Kidney glomerular epithelial cell (primary cell): ENCODE results near the gene ARFIP1.
"Not testable (repeated sequence)": the region's sequence is repeated elsewhere in the genome, so short reads cannot be mapped to it uniquely, and the experiment has no call there.

Experiments used
- DNase-seq: peaks from one replicate; lab custom pipeline; 2025; lab: John Stamatoyannopoulos, UW

Gene ARFIP1

DNA sequence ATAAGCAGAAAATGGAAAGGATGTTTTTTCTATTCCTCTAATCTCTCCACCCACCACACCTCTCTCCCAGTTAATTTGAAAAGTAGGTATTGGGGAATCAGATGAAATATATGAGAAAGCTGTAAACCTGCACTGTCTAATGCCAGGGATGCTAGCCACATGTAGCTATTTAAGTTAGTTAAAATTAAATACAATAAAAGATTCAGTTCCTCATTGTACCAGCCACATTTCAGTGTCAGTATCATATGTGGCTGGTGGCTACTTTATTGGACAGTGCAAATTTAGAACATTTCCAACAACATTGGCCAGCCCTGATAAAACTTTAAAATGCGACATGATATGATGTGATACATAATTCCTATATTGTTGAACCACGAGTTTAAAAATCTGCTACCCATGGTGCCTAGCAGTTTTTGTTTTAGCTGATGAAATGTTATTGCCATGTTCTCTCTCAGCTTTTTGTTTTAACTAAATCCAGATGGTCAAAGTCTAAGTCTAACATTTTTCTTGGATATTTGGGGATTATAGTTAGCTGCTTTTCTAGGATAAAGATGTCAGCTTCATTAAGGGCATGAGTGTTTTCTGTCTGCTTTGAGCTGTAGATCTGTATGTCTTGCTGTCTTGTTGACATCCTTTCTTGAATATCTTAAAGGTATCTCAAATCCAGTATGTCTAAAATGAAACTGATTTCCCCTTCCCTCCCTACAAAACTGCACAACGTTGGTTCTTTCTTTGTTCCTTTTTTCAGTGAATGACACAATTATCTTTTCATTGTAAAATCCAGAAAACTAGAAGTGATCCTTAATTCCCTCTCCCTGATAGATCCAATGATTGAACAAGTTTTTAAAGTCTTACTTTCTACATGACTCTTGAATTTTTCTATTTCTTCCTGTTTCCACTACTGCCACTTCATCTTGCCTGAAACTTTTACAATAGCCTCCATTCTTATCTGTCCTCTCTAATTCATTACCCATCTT is 6.2 kb downstream of the ARFIP1 start:
- DNase-seq = no peak

DNA sequence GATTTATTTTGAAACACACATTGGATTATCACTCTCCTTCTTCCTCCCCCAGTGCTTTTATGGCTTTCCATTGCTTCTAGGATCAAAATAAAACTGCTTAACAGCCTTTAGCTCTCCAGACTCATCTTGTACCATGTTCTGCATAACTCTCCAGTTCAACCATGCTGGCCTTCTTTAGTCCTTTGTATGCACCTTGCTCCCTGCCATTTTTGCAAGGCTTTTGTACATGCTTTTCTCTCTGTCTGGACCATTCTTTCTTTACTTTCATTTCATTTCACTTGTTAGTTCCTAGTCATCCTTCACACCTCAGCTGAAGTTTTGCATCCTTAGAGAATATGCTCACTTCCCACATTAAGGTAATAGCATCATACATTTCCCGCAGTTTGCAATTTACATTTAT is 6.9 kb downstream of the ARFIP1 start:
- DNase-seq = no peak

DNA sequence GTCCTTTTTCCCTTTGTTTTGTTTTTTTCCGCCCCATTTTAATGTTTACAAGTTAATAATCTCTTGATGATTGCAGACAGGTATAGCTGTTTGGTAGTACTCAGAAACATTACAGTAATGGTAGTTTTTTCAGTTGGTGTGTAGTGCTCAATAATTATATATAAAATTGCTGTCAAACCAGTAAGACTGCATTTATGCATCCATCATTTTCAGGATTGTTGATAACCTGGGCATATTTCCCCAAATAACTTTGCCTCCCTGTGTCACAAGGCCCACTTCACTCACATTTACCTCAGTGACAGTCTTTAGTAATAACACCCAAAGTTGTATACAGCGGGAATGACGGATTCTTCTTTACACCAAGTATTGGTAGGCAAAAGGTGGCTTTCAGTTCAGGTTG is 16.1 kb downstream of the ARFIP1 start:
- no peak for DNase-seq

DNA sequence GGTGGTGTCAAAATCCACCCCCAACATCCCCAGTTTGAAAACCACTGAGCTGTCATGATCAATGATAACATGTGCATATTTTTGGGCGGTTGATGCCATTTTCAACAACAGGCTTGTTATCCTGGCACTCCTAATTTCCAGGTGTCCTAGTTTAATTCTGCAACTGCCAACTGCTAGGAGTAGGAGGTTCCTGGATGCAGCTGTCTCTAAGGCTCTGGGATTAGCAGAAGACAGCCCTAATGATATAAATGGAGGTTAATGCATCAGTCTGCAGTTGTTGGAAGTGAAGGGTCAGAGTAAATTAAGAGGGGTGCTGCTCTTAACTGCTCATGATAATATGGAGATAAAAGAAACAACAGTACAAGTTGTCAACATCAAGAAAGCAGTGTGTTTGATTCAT is 23.8 kb downstream of the ARFIP1 start:
- DNase-seq = no peak

DNA sequence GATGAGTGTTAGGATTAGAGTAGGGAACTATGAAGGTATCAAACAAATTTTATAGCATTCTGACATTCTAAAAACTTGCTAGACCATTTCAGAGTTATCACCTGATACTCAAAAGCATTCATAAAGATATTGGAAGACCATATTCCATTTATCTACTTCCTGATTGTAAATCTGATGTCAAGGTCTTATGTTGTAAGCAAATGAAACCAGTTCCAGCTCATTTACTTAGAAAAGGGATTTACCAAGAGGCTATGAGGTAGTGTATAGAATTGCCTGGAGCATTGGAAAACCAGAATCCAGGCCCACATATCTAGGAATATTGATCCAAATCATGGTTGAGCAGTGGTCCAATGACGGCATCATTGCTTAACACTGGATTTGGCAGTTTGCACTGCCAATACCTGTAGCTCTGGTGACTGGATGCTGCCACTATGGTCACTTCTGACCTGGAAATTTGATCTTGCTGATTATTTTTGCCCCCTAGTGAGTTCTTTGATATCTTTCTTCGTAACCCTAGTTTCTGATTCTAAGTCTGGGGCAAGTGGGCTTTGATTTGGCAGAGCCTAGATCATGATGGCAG is 25.4 kb downstream of the ARFIP1 start:
- no peak for DNase-seq

DNA sequence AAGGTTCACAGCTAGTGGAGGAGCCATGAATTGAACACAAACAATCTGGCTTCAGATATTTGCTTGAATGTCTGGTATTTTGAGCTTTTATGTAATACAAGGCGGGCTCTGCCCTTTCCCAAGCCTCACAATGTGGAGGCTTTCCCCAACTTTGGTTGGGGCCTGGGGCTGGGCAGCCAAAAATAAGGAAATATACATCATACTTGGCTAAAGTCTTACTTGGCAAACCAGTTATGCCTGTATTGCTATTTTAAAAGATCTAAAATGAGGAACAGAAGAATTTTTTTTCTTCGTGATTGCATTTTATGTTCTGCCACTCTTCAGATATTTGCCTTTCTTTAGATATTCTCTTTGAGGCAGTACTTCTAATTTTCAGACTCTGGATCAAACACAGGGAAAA is 26.1 kb downstream of the ARFIP1 start:
- no peak for DNase-seq

DNA sequence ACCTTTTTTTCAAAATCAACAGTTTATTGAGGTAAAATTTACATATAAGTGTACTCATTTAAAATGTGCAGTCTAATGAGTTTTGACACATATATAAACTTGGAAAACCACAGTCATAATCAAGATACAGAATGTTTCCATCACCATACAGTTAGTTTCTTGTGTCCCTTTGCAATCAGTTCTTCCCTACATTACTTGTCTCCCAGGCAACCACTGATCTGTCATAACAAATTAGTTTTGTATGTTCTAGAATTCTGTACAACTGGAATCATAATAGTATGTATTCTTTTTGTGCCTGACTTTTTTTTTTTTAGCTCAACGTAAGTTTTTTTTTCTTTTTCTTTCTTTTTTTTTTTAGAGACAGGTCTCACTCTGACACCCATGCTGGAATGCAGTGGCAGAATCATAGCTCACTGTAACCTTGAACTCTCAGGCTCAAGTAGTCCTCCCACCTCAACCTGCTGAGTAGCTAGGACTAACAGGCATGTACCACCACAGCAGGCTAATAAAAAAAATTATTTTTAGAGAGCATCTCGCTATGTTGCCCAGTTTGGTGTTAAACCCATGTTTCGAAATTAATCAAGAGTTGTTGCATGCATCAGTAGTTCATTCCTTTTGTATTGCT is 26.9 kb downstream of the ARFIP1 start:
- DNase-seq = no peak

DNA sequence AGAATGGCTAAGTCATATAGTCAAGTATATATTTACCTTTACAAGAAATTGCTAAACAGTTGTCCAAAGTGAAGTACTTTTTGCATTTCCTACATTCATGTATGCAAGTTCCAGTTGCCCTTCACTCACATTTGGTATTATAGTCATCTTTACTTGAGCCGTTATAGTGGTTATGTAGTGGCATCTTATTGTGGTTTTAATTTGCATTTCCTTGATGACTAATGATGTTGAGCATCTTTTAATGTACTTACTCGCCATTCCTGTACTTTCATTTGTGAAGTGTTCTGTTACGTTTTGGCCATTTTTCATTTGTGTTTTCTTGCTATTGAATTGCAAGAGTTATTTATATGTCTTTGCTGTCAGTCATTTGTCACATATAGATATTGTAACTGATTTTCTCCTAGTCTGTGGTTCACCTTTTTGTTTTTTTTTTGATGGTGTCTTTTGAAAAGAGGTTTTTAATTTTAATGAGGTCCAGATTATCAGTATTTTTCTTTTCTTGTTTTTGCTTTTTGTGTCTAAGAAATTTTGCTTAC is 27.6 kb downstream of the ARFIP1 start:
- no peak for DNase-seq

DNA sequence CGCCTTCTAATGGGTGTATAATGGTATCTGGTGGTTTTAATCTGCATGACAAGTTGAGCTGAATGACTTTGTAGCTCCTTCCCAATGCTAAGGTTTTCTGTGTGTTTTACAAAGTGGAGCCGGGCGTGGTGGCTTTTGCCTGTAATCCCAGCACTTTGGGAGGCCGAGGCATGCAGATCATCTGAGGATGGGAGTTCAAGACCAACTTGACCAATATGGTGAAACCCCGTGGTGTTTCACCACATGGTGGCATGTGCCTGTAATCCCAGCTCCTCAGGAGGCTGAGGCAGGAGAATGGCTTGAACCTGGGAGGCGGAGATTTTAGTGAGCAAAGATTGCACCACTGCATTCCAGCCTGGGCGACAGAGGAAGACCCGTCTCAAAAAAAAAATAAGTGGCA is 28.9 kb downstream of the ARFIP1 start:
- no peak for DNase-seq

DNA sequence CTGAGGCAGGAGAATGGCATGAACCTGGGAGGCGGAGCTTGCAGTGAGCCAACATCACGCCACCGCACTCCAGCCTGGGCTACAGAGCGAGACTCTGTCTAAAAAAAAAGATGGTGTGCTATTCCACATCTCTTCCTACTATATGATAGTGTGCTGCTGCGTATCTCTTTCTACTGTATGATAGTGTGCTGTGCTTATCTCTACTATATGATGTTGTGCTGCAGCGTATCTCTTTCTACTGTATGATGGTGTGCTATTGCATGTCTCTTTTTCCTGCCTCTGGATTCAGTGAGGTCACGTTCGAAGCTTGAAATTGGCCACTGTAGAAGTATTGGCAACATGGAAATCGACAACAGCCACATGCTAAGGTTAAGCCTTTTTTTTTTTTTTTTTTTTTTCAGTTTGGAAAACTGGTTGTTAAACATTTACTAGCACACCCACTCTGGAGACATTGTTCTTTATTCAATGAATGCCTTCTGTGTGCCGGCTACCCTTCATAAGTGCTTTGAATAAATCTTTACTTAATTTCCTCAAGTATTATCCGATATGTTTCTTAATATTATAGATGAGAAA is 31.0 kb downstream of the ARFIP1 start:
- no peak for DNase-seq

DNA sequence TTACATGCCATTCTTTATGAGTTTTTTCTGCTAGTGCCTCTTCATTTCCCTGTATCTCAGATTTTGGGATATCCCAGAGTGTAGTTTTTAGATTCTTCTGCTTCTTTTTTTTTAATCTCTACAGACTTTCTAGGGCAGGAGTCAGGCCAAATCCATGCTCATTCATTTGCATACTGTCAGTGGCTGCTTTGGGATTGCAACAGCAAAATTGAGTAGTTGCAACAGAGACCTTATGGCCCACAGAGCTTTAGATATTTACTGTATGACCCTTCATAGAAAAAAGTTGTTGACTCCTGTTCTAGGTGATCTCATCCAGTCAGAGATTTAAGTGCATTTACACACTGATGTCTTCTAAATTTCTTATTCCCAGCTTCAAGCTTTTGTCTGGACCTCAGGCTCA is 35.3 kb downstream of the ARFIP1 start:
- no peak for DNase-seq

DNA sequence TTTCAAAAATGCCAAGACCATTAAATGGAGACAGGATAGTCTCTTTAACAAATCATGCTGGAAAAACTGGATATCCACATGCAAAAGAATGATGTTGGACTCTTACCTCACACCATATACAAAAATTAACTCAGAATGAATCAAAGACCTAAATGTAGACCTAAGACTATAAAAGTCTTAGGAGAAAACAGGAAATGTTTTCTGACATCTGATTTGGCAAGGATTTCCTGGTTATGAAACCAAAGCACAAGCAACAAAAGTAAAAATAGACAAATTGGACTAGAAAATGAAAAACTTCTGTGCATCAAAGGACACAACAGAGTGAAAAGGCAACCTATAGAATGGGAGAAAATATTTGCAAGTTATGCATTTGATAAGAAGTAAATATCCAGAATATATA is 37.6 kb downstream of the ARFIP1 start:
- DNase-seq = no peak

DNA sequence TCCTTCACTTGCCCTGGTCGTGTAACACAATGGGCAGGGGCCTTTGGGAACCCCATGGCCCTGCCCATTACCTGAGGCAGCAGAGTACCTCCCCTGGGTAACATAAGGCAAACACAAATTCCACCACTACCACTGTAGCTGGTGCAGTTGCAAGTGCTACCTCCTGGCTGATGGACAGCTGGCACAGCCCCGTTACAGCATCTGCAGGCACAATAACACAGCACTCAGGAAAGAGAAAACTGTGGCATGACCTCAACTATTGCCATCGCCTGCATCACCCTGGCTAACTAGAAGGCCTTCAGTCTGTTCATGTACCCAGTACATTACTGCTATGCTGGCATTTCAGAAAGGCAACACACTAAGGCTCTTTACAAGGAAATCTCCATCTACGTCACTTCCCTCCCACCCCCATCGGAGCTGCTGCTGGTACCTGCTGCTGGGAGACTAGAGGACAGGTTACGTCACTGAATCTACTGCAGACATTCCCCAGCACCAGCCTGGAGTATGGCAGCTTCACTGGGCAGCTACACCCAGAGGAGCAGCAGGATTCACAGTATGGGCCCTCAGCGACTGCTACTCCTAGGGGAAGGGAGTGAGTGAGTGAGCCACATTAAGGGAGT is 39.4 kb downstream of the ARFIP1 start:
- DNase-seq = no peak

DNA sequence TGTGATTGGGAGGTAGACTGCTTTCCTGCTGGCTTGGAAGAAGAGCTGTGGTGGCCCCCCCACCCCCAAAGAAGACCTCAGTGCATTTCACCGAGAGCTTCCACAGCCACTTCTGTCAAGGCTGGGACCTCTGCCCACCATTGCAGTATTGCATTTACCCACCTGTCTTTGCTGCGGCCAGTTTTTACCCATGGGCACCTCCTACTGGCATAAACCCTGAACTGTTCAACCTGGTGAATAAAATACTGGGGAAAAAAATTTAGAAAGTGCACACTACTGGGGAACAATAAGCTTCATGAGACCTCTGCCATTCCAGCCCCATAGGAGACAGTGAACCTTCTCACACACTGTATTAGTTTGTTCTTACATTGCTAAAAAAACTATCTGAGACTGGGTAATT is 40.3 kb downstream of the ARFIP1 start:
- no peak for DNase-seq

DNA sequence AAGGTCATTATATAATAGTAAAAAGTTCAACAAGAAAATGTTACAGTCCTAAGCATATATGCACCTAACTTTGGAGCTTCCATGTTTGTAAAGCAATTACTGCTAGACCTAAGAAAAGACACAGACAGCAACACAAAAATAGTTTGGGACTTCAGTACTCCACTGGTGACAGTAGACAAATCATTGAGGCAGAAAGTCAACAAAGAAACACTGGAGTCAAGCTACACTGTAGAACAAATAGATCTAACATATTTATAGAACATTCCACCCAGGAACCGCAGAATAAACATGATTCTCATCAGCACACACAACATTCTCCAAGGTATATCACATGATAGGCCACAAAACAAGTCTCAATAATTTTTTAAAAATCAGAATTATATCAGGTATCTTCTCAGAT is 42.6 kb downstream of the ARFIP1 start:
- no peak for DNase-seq

DNA sequence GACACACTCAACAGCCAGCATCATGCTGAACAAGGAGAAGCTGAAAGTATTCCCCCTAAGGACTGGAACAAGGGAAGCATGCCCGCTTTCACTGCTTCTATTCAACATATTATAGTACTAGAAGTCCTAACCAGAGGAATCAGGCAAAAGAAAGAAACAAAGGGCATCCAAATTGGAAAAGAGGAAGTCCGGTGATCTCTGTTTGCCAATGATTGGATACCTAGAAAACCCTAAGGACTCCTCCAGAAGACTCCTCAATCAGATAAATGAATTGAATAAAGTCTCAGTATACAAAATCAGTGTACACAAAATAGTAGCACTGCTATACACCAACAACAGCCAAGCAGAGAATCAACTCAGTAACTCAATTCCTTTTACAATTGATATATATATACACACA is 44.8 kb downstream of the ARFIP1 start:
- no peak for DNase-seq

DNA sequence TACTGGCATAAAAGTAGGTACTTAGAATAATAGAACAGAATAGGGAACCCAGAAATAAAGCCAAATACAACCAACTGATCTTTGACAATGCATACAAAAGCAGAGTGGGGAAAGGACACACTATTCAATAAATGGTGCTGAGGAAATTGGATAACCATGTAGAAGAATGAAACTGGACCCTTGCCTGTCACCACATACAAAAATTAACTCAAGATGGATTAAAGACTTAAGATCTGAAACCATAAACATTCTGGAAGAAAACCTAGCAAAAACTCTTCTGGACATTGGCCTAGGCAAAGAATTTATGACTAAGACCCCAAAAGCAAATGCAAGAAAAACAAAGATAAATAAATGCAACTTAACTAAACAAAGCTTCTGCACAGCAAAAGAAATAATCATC is 45.6 kb downstream of the ARFIP1 start:
- no peak for DNase-seq

DNA sequence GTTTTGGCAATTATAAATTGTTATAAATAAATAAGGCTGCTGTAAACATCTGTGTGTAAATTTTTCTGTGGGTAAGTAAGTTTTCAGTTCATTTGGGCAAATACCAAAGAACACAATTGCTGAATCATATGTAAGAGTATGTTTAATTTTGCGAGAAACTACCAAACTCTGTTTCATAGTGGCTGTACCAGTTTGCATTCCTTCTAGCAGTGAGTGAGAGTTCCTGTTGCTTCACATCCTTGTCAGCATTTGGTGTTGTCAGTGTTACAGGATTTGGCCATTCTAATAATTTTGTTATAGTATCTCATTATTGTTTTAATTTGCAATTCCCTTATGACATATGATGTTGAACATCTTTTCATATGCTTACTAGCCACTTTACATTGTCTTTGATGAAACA is 48.4 kb downstream of the ARFIP1 start:
- DNase-seq = no peak

DNA sequence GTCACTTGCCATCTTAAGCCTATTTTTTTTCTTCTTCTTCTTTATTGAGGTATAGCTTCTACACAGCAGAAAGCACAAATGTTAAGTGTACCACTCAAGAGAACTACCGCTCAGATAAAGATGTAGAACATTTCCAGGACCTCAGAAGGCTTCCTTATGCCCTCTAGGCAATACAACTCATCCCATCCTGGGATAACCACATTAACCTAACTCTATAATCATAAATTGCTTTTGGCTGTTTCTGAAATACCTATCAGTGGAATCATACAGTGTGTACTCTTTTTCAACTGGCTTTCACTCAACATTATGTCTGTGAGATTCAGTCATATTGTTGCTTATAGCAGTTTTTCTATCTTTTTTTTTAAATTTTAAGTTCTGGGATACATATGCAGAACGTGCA is 51.7 kb downstream of the ARFIP1 start:
- DNase-seq = no peak

DNA sequence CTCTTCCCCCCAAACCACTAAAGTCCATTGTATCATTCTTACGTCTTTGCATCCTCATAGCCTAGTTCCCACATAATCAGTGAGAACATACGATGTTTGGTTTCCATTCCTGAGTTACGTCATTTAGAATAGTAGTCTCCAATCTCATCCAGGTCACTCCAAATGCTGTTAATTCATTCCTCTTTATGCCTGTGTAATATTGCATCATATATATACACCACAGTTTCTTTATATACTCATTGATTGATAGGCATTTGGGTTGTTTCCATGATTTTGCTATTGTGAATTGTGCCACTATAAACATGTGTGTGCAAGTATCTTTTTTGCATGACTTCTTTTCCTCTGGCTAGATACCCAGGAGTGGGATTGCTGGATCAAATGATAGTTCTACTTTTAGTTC is 57.2 kb downstream of the ARFIP1 start:
- no peak for DNase-seq

DNA sequence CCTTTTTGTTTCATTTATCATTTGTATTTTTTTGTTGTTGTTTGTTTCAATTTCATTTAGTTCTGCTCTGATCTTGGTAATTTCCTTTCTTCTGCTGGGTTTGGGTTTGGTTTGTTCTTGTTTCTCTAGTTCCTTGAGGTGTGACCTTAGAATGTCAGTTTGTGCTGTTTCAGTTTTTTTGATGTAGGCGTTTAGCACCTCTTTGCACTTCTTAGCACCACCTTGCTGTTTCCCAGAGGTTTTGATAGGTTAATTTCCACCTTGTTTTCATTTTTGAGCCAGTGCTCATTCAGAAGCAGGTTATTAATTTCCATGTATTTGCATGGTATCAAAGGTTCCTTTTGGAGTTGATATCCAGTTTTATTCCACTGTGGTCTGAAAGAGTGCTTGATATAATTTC is 60.0 kb downstream of the ARFIP1 start:
- not testable (repeated sequence) for DNase-seq

DNA sequence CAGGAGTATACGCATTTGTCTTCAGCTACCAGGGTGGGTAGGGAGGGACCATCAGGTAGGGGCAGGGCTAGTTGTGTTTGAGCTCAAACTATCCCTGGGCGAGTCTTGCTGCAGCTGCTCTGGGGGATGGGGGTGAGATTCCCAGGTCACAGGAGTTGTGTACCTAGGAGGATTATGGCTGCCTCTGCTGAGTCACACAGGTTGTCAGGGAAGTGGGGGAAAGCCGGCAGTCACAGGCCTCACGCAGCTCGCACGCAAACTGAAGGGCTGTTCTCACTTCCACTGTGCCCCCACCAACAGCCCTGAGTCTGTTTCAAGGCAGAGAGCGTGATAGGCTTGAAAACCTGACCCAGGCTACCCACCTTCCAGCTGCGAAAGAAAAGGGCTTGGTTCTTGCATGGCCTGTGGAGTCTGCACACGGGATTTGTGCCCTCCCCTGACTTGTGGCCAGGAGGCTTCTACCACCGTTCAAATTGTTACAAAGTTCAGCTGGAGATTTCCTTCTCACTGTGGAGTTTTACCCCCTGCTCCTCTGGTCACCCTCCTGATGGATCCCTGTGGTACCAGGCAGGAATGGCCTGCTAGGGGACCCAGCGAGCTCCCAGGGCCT is 63.8 kb downstream of the ARFIP1 start:
- DNase-seq = no peak
